MCF 10A (cell line): ENCODE data around the gene C1orf198. TPM values are rescaled to one million over a fixed set of nuclear protein-coding genes. Genes with fewer than 3 reads are reported as not detected.
A peak's percentile ranks its signal among the peaks of the same experiment; 100 is the strongest.

Source experiments
- BruUV-seq: library from RNA; stranded (reverse); fragments of 400-500 nt; replicated peaks from 2 replicates; lab custom pipeline; 2021; lab: Mats Ljungman, UMichigan
- CTCF ChIA-PET: fragments of 300-600 bp; sonication (Branson Sonifier 250); formaldehyde crosslinking; extraction: SDS; loops from one replicate; lab custom pipeline; 2021; ENCODE audit warnings: antibody characterized with exemption, inconsistent platforms; lab: Yijun Ruan, JAX
- POLR2A ChIA-PET: fragments of 300-600, 350-650 bp; sonication (Branson Sonifier 250); formaldehyde crosslinking; extraction: SDS; loops from one replicate; lab custom pipeline; 2020; ENCODE audit warnings: antibody characterized with exemption, inconsistent platforms; lab: Yijun Ruan, JAX
- DNase-seq: peaks from one replicate; pipeline ENCODE4 v3.0.0-alpha.2; 2018; ENCODE audit not compliant: unreplicated experiment
- H3K27ac Mint-ChIP-seq: one replicate; pipeline ENCODE4 v1.8.0; 2022; ENCODE audit warnings: mild to moderate bottlenecking, low read depth, mixed read lengths; ENCODE audit not compliant: unreplicated experiment
- H3K27me3 Mint-ChIP-seq: one replicate; pipeline ENCODE4 v1.8.0; 2022; ENCODE audit warnings: mixed read lengths; ENCODE audit not compliant: insufficient read depth, unreplicated experiment
- H3K36me3 Mint-ChIP-seq: one replicate; pipeline ENCODE4 v1.8.0; 2022; ENCODE audit warnings: mild to moderate bottlenecking, moderate library complexity, mixed read lengths; ENCODE audit not compliant: insufficient read depth, unreplicated experiment
- H3K4me1 Mint-ChIP-seq: one replicate; pipeline ENCODE4 v1.8.0; 2022; ENCODE audit warnings: mixed read lengths; ENCODE audit not compliant: insufficient read depth, unreplicated experiment
- H3K4me3 Mint-ChIP-seq: one replicate; pipeline ENCODE4 v1.8.0; 2022; ENCODE audit warnings: mild to moderate bottlenecking, moderate library complexity, mixed read lengths; ENCODE audit not compliant: unreplicated experiment
- H3K9me3 Mint-ChIP-seq: one replicate; pipeline ENCODE4 v1.8.0; 2022; ENCODE audit warnings: mixed read lengths; ENCODE audit not compliant: unreplicated experiment
- intact Hi-C: fragments of 100-400 bp; cut with micrococcal nuclease; formaldehyde crosslinking; loops from 2 replicates; pipeline ENCODE4 v1.14.1; 2022
- total RNA-seq: library from RNA; stranded (reverse); gene quantifications from 2 replicates; pipeline ENCODE4 v1.2.3, GENCODE V29; 2022
- TF ChIP-seq, protein P1 (sequence below): fragments of 200-600 bp; IDR thresholded peaks from one replicate; pipeline ENCODE4 v1.8.0; 2022; ENCODE audit warnings: antibody characterized with exemption, mild to moderate bottlenecking; ENCODE audit not compliant: unreplicated experiment

The C1orf198 gene
- total RNA-seq, 1 experiment from 2014 or later = 13.7 TPM

- Mint-ChIP-seq H3K27me3 (no peaks in the 10 kb centered on the region), H3K4me1 (peaks cover 22% of the 10 kb centered on the region), H3K36me3 (no peaks in the 10 kb centered on the region), H3K4me3 (peak overlapping the region; percentile 79), H3K9me3 (no peaks in the 10 kb centered on the region), H3K27ac (peak overlapping the region; percentile 69)
- ChIA-PET CTCF (interaction anchor here (0.7 to 1.0 kb wide), 2 partner anchors 11 to 48 kb away, joined by 3 to 4 read pairs; no protein-coding TSS in a partner anchor), POLR2A (interaction anchor here (0.7 to 3.7 kb wide), 8 partner anchors 10 to 808 kb away, joined by 3 to 23 read pairs (median 8); no protein-coding TSS in a partner anchor)
- intact Hi-C loops = loop anchor here (5.0 kb wide), 1 partner anchor 72 kb away; no protein-coding TSS in a partner anchor
- DNase-seq = no peak
- TF ChIP-seq, protein P1, sequence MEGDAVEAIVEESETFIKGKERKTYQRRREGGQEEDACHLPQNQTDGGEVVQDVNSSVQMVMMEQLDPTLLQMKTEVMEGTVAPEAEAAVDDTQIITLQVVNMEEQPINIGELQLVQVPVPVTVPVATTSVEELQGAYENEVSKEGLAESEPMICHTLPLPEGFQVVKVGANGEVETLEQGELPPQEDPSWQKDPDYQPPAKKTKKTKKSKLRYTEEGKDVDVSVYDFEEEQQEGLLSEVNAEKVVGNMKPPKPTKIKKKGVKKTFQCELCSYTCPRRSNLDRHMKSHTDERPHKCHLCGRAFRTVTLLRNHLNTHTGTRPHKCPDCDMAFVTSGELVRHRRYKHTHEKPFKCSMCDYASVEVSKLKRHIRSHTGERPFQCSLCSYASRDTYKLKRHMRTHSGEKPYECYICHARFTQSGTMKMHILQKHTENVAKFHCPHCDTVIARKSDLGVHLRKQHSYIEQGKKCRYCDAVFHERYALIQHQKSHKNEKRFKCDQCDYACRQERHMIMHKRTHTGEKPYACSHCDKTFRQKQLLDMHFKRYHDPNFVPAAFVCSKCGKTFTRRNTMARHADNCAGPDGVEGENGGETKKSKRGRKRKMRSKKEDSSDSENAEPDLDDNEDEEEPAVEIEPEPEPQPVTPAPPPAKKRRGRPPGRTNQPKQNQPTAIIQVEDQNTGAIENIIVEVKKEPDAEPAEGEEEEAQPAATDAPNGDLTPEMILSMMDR = no peak
- no TSS peak for BruUV-seq
Observed at GRCh38 chr1:230869500-230869899, 1.2 kb upstream of the C1orf198 start.

- intact Hi-C loops = loop anchor here (5.0 kb wide), 1 partner anchor 72 kb away; no protein-coding TSS in a partner anchor
- TSS peak; percentile 65 for BruUV-seq
- peaks cover 22% of the 10 kb centered on the region for H3K4me1 Mint-ChIP-seq
- POLR2A ChIA-PET = interaction anchor here (0.7 to 3.7 kb wide), 7 partner anchors 11 to 509 kb away, joined by 3 to 23 read pairs (median 11); no protein-coding TSS in a partner anchor
- peak; percentile 56 for DNase-seq
- TF ChIP-seq, protein P1 = no peak
- H3K4me3 Mint-ChIP-seq = peak overlapping the region; percentile 79
- H3K27me3 Mint-ChIP-seq = no peaks in the 10 kb centered on the region
- CTCF ChIA-PET = interaction anchor here (0.5 to 1.0 kb wide), 4 partner anchors 10 to 302 kb away, joined by 3 to 4 read pairs (median 3); no protein-coding TSS in a partner anchor
- no peaks in the 10 kb centered on the region for H3K36me3 Mint-ChIP-seq
- H3K9me3 Mint-ChIP-seq = no peaks in the 10 kb centered on the region
- peak overlapping the region; percentile 69 for H3K27ac Mint-ChIP-seq
Observed at GRCh38 chr1:230868736-230869385, 540 bp upstream of the C1orf198 start.

DNA sequence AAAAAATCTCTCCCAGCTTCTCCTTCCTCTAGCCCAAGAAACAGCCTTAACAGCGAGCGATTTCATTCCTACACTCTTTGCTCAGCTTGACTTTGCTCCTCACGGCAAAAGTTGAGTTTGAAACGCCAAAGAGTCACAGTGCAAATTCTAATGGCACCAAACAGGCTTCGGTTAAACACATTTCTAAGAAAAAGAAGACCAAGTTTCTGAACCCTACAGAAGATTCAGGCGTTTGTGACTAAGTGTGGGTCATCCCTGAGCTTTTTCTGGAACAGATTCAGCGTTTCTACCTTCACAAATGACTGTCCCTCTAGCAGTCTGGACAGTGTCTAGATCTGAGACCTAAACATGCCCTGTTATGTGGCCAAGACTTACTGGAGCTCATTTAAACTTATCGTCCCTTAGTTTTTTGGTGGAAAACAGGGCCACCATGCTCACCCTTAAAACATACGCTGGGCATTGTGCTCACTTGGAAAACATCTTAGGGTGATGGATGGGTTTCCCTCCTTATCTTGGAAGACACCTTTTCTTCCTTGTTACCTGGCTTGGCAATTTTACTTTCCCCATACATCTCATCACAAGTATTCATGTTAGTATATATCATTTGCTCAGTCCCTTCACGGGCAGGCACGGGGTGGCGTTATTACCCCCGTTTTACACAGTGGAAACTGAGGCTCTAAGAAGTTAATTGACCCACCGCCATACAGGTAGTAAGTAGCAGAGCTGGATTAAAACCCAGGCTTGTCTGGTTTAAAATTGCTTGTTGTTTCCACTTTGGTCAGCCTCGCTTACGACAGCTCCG lies 1.0 kb downstream of the C1orf198 start:
- peak overlapping the region; percentile 69 for H3K27ac Mint-ChIP-seq
- intact Hi-C loops = loop anchor here (5.0 kb wide), 1 partner anchor 70 kb away; no protein-coding TSS in a partner anchor
- TF ChIP-seq, protein P1 = no peak
- BruUV-seq = TSS peak; percentile 55
- no peak for DNase-seq
- H3K27me3 Mint-ChIP-seq = no peaks in the 10 kb centered on the region
- H3K9me3 Mint-ChIP-seq = no peaks in the 10 kb centered on the region
- H3K36me3 Mint-ChIP-seq = no peaks in the 10 kb centered on the region
- ChIA-PET POLR2A (interaction anchor here (0.6 to 3.7 kb wide), 20 partner anchors 10 to 1357 kb away, joined by 3 to 23 read pairs (median 3); partner anchors contain the start of genes COG2, EXOC8 and SPRTN), CTCF (interaction anchor here (0.6 to 2.2 kb wide), 10 partner anchors 15 to 183 kb away, joined by 3 to 10 read pairs (median 4); no protein-coding TSS in a partner anchor)
- H3K4me3 Mint-ChIP-seq = peak overlapping the region; percentile 79
- H3K4me1 Mint-ChIP-seq = peaks cover 26% of the 10 kb centered on the region
